NK-92 treated with Interleukin-12 subunit alpha and Interleukin-12 subunit beta, amount 100 ng/mL, for 24 hours (cell line): Measurements from ENCODE around the gene MAGEF1.

Source experiments
- DNase-seq: peaks from one replicate; lab custom pipeline; 2025; lab: John Stamatoyannopoulos, UW

MAGEF1 gene

DNA sequence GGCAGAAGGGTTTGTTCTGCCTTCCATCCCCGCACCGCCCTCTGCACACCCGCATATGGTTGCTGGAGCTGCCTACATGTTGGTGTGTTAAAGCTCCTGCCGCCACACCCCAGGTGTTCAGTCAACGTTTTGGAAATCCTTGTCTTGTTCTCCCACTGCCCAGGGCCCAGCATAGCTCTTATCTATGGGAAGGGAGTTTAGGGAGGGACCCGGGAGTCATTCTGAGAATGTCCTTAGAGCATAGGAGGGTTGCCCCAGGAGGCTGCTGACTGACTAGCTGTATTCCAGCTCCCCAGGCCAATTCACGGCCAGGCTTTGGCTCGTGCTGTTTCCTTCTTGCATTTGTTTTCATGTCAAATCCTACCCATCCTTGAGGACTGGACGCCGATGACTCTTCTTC is 46.8 kb downstream of the MAGEF1 start:
- DNase-seq, result no peak

DNA sequence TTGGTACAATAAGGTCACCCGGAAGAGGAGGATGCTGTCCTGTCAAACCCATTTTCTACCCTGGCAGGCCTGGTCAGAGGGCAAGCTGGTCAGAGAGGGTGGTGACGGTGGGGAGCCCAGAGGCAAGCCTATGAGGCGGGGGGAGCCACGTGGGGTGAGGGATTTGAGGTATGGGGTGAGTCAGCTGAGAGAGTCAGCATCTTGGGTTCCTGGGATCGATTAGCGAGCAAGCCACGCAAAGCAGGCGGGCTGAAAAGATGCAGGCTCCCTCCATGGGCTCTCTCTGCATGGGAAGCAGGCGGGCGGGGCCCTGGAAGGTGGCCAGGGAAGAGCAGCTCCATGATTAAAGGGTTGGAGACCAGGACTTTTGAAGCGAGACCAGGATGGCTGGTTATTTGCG is 48.1 kb downstream of the MAGEF1 start:
- DNase-seq, result no peak

DNA sequence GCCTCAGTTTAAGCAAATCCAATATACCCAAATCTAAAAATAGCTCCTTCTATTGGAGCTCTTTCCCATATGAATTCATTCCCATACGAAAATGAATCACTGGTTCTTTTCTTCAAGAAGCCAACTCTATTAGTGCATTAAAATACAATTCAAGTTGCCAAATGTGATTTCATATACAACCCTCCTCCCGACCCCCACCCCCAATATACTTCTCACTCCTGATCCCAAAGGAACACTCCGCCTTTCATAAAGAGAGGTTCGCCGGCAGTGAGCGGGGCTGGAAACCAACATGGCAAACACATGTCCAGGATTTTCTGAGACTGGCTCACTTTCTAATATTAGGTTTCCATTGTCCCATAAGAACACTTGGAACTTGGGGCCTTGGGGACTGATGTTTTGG is 48.5 kb downstream of the MAGEF1 start:
- no peak for DNase-seq

DNA sequence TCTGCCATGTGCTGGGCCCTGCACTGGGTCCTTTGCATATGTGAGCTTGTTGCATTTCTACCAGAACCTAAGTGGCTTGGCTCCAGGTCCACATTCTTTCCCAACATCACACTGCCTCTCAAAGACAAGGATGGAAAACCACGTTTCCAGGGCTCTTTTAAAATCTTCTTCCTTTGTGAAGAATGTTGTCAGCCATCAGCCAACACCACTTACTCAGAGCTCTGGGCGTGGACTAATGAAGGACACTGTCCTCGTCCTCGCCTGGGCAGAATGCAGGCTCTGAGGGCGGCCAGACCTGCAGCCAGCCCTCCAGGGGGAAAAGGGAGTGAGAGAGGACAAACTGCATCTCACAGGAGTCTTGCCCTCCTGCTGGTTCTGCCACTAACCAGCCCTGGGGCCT is 49.7 kb downstream of the MAGEF1 start:
- DNase-seq, result no peak

DNA sequence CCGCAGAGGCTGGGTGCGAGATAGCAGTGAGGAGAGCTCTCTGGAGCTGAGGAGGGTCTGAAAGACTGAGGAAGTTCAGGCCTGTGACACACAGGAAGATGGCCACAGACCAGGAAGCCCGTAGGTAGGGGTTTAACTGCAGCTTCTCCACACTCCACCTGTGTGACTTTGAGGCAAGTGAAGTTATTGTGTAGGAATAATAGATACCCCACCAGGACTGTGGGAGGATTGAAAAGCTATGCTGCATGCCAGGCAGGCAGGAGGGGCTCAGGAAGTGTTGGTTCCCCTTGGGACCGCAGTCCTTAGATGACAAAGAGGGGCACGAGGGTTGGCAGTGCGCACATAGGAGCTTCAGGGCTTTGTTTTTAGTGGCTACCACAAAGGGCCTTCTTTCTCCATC is 50.9 kb downstream of the MAGEF1 start:
- DNase-seq, result no peak
